Upper lobe of right lung (tissue), 1 donor: ENCODE data around the gene TSTD1. TPM values are rescaled to one million over a fixed set of nuclear protein-coding genes. Genes with fewer than 3 reads are reported as not detected.

Experiments used
- ATAC-seq: fragments of 200-7000 bp; cut with Tn5 transposase; one replicate; pipeline ENCODE4 v1.9.1; 2020; ENCODE audit warnings: mild to moderate bottlenecking, moderate library complexity
- DNase-seq: peaks from one replicate; pipeline ENCODE4 v3.0.0-alpha.2; 2020
- H3K27ac ChIP-seq: fragments of 200-600 bp; one replicate; pipeline ENCODE4 v1.8.0; 2022
- H3K27me3 ChIP-seq: fragments of 200-600 bp; one replicate; pipeline ENCODE4 v1.8.0; 2022; ENCODE audit warnings: mild to moderate bottlenecking
- H3K36me3 ChIP-seq: fragments of 200-600 bp; one replicate; pipeline ENCODE4 v1.8.0; 2022
- H3K4me1 ChIP-seq: fragments of 200-600 bp; one replicate; pipeline ENCODE4 v1.8.0; 2022
- H3K4me3 ChIP-seq: fragments of 200-600 bp; one replicate; pipeline ENCODE4 v1.8.0; 2022; ENCODE audit warnings: mild to moderate bottlenecking
- H3K9me3 ChIP-seq: fragments of 200-600 bp; one replicate; pipeline ENCODE4 v1.8.0; 2022
- intact Hi-C: fragments of 100-400 bp; cut with DNase I; formaldehyde crosslinking; loops from one replicate; pipeline ENCODE4 v1.11.0; 2022
- total RNA-seq: library from RNA; stranded (reverse); fragmentation: NEBNext Ultra II Directional; extraction: Animal tissue kit (Norgen Biotek cat#: 25700); gene quantifications from one replicate; pipeline ENCODE4 v1.2.1, GENCODE V29; 2021
- TF ChIP-seq, protein P1 (sequence below): fragments of 200-600 bp; IDR thresholded peaks from one replicate; pipeline ENCODE4 v1.8.0; 2022; ENCODE audit warnings: antibody characterized with exemption
- donor health status: DM: no; HTN: yes; CAD: no; lungs with severe emphysema.

Gene TSTD1
- total RNA-seq, 1 donor from 2014 or later = 50.6 TPM

DNA sequence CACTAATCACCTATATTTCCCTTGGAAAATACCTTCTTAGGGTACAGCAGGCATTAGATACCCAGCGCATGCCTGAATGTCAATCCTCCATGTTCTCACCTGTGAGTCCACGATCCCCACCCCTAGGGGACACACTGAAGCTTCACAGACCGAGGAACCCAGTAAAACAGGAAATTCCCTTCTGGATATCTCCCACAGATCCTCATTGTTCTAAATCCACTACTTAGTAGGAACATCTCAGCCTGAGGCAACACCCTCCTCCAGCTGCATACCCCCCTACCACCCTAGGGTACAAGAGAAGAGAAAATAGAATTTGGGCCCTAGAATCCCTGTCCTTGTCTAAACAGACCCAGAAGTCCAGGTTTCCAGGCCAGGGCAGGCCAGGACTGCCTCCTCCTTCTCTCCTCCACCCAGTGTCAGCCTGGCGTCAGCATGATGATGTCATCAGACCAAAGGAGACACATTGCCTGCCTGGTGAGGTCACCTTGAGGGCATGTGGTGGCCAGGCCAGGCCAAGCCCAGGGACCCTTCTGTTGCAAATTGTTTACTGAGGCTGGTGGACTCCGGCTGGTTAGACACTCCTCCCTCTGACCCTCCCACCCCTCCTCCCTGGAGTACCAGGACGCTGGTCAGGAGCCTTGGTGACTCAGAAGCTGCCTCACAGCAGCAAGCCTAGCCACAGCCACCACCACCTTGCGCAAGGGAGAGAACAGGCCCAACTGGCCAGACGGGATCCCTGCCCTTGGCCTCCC is 44.4 kb upstream of the TSTD1 start:
- no peaks in the 10 kb centered on the region for H3K36me3 ChIP-seq
- H3K4me1 ChIP-seq = peaks cover 13% of the 10 kb centered on the region
- H3K27ac ChIP-seq = peak overlapping the region; percentile 42
- H3K4me3 ChIP-seq = no peak overlapping the region
- intact Hi-C loops = no loop called here
- no peaks in the 10 kb centered on the region for H3K9me3 ChIP-seq
- TF ChIP-seq, protein P1, sequence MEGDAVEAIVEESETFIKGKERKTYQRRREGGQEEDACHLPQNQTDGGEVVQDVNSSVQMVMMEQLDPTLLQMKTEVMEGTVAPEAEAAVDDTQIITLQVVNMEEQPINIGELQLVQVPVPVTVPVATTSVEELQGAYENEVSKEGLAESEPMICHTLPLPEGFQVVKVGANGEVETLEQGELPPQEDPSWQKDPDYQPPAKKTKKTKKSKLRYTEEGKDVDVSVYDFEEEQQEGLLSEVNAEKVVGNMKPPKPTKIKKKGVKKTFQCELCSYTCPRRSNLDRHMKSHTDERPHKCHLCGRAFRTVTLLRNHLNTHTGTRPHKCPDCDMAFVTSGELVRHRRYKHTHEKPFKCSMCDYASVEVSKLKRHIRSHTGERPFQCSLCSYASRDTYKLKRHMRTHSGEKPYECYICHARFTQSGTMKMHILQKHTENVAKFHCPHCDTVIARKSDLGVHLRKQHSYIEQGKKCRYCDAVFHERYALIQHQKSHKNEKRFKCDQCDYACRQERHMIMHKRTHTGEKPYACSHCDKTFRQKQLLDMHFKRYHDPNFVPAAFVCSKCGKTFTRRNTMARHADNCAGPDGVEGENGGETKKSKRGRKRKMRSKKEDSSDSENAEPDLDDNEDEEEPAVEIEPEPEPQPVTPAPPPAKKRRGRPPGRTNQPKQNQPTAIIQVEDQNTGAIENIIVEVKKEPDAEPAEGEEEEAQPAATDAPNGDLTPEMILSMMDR = no peak
- ATAC-seq = peak; percentile 96
- peak; percentile 97 for DNase-seq
- no peaks in the 10 kb centered on the region for H3K27me3 ChIP-seq

DNA sequence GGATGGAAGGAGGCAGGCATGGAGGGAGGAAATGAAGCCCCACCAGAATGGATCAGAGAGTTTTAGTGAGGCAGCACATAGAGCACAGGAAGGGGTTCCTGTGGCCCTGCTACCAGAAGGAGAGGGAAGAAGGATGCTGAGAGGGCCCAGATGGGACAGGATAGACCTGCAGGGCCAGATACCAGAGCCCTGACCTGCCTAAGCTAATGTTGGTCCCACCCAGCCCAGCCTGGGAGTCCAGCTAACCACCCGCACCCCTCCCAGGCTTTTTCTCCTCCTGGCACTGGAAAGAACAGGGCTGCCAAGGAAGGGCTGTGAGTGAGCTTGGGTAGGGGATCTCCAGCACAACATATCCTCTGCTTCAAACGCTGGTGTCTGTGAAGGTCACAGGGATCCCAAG is 43.7 kb upstream of the TSTD1 start:
- no peak for ATAC-seq
- no peak for DNase-seq
- TF ChIP-seq, protein P1 = no peak
- intact Hi-C loops = no loop called here
- no peak overlapping the region for H3K4me3 ChIP-seq
- H3K36me3 ChIP-seq = no peaks in the 10 kb centered on the region
- peak overlapping the region; percentile 39 for H3K27ac ChIP-seq
- H3K9me3 ChIP-seq = no peaks in the 10 kb centered on the region
- no peaks in the 10 kb centered on the region for H3K27me3 ChIP-seq
- peaks cover 13% of the 10 kb centered on the region for H3K4me1 ChIP-seq

DNA sequence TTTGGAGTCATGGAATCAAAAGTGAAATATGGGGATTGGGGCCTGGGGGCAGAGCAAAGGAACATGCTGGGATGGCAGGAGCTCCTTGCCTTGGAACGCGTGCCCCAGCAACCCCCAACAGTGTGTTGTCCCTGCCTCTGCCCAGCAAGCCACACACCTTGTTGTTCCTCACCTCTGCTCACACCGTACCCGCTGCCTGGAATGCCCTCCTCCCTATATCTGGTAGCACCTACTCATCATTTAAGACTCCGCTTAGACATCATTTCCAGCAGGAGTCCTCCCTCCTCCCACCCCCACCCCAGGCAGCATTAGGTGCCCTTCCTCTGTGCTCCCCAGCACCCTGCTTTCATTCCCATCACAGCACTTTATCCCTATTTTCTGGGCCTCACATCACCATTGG is 42.8 kb upstream of the TSTD1 start:
- H3K27me3 ChIP-seq = no peaks in the 10 kb centered on the region
- H3K36me3 ChIP-seq = no peaks in the 10 kb centered on the region
- TF ChIP-seq, protein P1 = no peak
- ATAC-seq (no peak), DNase-seq (no peak)
- H3K4me1 ChIP-seq = peaks cover 13% of the 10 kb centered on the region
- no peak overlapping the region for H3K27ac ChIP-seq
- intact Hi-C loops = no loop called here
- H3K4me3 ChIP-seq = no peak overlapping the region
- no peaks in the 10 kb centered on the region for H3K9me3 ChIP-seq

GRCh38 chr1:161080441-161081405 is 42.0 kb upstream of the TSTD1 start:
- no peak overlapping the region for H3K4me3 ChIP-seq
- intact Hi-C loops = no loop called here
- H3K9me3 ChIP-seq = no peaks in the 10 kb centered on the region
- H3K27me3 ChIP-seq = no peaks in the 10 kb centered on the region
- no peak for ATAC-seq
- TF ChIP-seq, protein P1 = no peak
- no peak overlapping the region for H3K27ac ChIP-seq
- peaks cover 13% of the 10 kb centered on the region for H3K4me1 ChIP-seq
- DNase-seq = no peak
- H3K36me3 ChIP-seq = no peaks in the 10 kb centered on the region

- no peak overlapping the region for H3K27ac ChIP-seq
- ATAC-seq (no peak), DNase-seq (no peak)
- no peaks in the 10 kb centered on the region for H3K9me3 ChIP-seq
- H3K4me3 ChIP-seq = no peak overlapping the region
- H3K4me1 ChIP-seq = peaks cover 13% of the 10 kb centered on the region
- H3K36me3 ChIP-seq = no peaks in the 10 kb centered on the region
- H3K27me3 ChIP-seq = no peaks in the 10 kb centered on the region
- intact Hi-C loops = no loop called here
- TF ChIP-seq, protein P1 = no peak
Measured at GRCh38 chr1:161079436-161080110, 40.8 kb upstream of the TSTD1 start.
